GM18951 (cell line): Measurements from ENCODE around the gene ZNF221.
A peak's percentile ranks its signal among the peaks of the same experiment; 100 is the strongest.
"Not testable (repeated sequence)": the region's sequence is repeated elsewhere in the genome, so short reads cannot be mapped to it uniquely, and the experiment has no call there.

Experiments used
- POLR2A ChIP-seq: IDR thresholded peaks from 4 replicates; pipeline ENCODE4 v1.6.1; 2011; ENCODE audit warnings: mild to moderate bottlenecking; ENCODE audit not compliant: insufficient read length, insufficient read depth; ENCODE audit errors: extremely low read depth
- in situ Hi-C: fragments of 300-500 bp; cut with MboI; formaldehyde crosslinking; loops from one replicate; pipeline ENCODE4 v1.12.0; 2022; ENCODE audit warnings: low sequenced_read_pairs, mixed read lengths, inconsistent platforms; ENCODE audit not compliant: unreplicated experiment

The ZNF221 gene

DNA sequence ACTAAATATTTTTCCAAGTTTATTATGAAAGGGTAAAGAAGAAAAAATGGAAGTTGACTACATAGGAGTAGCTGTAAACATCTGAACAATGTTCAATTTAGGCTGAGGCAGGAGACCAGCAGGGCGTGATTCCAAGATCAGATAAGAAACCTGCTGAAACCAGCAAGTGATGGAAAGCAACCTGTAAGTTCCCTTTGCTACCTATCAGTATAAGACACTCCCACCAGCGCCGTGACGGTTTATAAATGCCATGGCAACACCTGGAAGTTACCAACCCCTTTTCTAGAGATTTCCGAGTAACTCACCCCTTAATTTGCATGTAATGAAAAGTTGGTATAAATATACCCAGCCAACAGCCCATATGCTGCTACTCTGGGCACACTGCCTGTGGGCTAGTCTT lies 14.8 kb upstream of the ZNF221 start:
- TF ChIP-seq POLR2A: no peak
- in situ Hi-C loops: no loop called here

DNA sequence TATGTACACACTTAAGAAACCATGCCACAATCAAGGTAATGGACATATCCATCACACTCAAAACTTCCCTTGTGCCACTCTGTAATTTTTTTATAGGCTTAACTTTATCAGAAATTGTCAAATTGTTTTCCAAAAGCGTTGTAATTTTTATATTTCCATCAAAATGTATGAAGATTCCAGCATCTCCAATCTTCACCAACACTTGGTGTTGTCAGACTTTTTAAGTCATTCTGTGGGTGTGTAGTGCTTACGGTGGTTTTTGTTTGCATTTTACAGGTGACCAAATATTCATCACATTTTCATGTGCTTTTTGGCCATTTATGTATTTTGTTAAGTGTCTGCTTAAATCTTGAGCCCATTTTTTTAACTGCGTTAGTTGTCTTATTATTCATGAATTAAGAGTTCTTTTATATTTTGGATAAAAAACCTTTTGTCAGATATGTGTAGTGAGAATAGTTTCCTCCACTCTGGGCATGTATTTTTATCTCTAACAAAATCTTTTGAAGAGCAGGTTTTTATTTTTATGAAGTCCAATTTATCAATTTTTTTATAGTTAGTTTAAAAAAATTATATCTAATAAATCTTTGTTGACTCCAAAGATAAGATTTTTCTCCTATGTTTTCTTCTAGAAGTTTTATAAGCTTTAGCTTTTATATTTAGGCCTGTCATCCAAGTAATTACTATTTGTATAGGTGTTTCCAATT lies 11.3 kb upstream of the ZNF221 start:
- in situ Hi-C loops: no loop called here
- no peak for TF ChIP-seq POLR2A

DNA sequence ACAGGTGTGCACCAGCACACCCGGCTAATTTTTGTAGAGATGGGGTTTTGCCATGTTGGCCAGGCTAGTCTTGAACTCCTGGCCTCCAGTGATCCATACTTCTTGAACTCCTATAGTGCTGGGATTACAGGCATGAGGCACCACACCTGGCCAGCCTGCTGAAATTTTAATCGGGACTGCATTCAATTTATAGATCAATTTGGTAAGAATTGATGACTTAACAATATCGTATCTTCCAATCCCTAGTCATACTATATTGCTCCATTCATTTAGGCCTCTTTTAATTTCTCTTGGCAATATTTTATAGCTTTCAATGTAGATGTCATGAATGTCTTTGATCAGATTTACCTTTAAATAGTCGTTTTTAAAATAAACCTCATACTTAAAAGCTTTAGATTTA lies 10.3 kb upstream of the ZNF221 start:
- no peak for TF ChIP-seq POLR2A
- in situ Hi-C loops: no loop called here

DNA sequence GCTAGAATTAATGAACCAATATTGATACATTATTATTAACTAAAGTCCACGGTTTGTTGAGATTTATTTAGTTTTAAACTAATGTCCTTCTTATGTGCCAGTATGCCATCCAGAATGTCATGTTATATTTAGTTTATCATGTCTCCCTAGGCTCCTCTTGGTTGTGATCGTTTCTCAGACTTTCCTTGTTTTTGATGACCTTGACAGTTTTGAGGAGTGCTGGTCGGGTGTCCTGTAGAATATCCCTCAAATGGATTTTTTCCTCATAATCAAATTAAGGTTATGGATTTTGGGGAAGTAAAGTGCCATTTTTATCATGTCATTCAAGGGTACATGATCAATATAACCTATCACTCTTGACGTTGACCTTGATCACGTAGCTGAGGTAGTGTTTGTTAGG lies 9.8 kb upstream of the ZNF221 start:
- in situ Hi-C loops: no loop called here

DNA sequence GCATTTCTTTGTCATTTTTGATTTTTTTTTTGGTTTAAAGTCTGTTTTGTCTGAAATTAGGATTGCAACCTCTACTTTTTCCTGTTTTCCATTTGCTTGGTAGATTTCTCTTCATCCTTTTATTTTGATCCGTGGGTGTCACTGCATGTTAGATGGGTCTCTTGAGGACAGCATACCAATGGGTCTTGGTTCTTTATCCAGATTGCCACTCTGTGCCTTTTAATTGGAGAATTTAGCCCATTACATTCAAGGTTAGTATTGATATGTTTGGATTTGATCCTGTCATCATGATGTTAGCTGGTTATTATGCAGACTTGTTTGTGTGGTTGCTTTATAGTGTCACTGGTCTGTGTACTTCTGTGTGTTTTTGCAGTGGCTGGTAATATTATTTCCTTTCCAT lies 3.6 kb upstream of the ZNF221 start:
- in situ Hi-C loops: not testable (repeated sequence)

More for the DNA sequence above, 9.8 kb upstream of the ZNF221 start:
- TF ChIP-seq POLR2A: no peak

DNA sequence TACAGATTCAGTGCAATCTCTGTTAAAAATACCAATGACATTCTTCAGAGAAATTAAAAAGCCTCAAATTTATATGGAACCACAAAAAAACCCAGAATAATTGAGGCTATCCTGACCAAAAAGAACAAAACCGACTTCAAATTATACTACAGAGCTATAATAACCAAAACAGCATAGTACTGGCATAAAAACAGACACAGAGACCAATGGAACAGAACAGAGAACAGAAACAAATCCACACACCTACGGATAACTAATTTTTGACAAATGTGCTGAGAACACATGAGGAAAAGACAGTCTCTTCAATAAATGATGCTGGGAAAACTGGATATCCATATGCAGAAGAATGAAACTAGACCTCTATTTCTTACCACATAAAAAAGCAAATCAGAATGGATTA lies 1.2 kb upstream of the ZNF221 start:
- in situ Hi-C loops: not testable (repeated sequence)

DNA sequence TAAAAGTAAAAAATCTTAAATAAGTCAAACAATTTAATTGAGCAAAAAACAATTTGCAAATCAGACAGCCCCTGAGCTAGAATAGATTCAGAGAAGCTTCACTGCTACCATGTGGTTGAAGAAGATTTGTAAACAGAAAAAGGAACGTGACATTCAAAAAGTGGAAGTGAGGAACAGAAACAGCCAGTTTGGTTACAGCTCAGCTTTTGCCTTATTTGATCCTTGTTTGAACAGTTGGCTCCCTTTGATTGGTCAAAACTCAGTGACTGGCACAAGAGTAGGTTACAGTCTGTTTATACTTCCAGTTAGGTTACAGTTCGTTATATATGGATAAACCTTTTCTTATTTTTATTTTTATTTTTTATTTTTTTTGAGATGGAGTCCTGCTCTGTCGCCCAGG lies 5.8 kb downstream of the ZNF221 start:
- TF ChIP-seq POLR2A: no peak

DNA sequence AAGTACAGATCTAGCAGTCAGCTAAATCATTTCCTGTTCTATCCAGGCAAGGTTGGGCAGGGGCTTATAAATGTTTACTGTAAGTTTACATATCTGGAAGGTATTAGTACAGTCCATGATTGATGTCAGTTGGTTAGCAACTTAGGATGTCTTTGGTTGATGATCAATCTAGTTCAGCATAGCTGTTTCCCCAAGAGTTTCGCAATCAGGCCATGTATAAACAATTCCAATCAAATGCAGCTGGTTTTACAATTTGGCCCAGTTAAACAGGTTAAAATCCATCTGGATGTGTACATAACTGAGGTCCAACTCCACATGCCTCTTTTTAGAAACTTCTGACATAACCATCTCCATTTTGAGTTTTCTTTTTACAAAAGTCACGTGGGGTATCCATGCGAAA lies 6.9 kb downstream of the ZNF221 start:
- TF ChIP-seq POLR2A: no peak
- in situ Hi-C loops: no loop called here

More for the DNA sequence above, 5.8 kb downstream of the ZNF221 start:
- in situ Hi-C loops: no loop called here

DNA sequence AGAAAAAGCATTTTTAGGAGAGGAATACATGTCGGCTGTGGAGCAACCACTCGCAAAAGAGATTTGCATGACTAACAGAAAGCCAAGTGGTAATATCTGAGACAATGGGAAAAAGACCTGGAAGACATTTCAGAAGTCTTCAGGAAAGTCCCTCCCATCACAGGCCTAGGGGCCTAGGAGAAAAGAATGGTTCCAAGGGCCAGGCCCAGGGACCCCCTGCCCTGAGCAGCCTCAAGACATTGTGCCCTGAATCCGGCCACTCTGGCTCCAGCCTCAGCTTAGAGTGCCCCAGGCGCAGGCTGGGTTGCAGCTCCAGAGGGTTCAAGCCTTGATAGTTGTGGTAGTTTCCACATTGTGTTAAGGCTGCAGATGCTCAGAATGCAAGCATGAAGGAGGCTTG lies 9.4 kb downstream of the ZNF221 start:
- in situ Hi-C loops: no loop called here
- no peak for TF ChIP-seq POLR2A

DNA sequence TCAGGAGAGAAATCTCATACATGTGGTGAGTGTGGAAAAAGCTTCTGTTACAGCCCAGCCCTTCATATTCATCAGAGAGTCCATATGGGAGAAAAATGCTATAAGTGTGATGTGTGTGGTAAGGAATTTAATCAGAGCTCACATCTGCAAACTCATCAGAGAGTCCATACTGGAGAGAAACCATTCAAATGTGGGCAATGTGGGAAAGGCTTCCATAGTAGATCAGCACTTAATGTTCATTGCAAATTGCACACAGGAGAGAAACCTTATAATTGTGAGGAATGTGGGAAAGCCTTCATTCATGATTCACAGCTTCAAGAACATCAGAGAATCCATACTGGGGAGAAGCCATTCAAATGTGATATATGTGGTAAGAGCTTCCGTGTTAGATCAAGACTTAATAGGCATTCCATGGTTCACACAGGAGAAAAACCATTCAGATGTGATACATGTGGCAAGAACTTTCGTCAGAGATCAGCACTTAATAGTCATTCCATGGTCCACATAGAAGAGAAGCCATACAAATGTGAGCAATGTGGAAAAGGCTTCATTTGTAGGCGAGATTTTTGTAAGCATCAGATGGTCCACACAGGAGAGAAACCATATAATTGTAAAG lies 15.2 kb downstream of the ZNF221 start:
- no peak for TF ChIP-seq POLR2A
- in situ Hi-C loops: no loop called here

DNA sequence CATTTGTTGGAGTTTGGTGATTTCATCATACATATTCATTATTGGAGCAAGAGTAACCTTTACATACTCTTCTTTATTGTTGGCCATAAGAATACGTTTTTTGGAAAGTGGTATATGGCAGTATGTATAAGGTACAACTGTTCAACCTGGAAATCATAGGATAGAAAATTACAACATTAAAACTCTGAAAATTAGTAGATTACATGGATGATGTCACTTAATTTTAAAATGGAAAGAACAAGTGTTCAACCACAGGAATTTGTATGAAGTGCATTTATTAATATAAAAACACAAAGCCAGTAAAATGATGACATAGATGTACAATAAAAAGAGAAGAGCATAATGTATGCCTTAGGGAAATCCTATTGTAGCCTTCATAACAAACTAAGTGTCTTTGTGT lies 25.7 kb downstream of the ZNF221 start:
- in situ Hi-C loops: no loop called here

DNA sequence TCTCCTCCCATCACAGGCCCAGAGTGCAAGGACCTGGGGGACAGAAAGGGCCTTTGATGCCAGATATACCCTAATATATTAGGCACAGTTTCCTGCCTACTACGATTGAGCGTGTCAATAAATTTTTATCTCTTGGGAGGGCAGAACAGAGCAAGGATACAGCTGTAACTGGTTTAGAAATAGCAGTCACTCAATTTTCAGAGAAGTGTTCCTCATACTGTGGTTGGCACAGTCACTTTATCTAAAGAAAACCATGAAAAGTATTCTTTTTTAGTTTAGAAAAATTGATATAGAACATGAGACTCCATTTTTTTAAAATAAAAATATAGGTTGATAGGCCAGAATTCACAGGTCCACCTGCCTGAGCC lies 32.5 kb downstream of the ZNF221 start:
- in situ Hi-C loops: no loop called here
- no peak for TF ChIP-seq POLR2A

More for the DNA sequence above, 25.7 kb downstream of the ZNF221 start:
- no peak for TF ChIP-seq POLR2A

DNA sequence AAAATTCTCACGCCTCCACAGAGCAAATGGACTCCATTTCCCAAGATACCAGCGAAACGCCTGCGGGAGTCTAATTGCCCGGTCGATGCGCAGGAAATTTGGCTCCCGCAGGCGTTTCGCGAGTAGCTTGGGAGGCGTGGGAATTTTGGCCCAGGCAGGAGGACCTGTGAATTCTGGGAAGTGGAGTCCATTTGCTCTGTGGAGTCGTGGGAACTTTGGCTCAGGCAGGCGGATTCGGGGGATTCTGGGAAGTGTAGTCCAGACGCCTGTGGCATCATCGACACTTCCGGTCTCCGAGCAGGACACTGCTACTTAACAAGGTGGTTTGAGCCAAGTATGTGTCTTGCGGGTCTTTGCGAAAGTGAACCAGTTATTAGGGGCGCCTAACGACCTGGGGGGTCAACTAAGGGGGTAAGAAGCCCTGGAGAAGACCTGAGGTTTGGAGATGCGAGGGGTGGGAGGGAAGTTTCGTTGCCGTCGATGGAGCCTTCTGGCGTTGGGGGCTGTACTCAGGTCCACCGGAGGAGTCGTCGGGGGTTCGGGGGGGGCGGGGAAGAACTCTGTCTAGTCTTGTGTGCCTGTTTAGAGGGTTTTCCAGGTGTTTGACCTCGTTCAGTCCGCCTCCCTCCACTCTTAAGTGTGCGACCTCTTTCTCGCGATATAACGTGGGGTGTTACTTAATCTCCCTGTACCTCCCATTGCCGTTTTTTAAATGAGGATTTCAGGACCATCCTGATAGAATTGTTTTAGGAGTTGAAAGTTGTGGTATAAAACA lies 33.1 kb downstream of the ZNF221 start, which contains the start of gene ZNF155:
Gene ZNF155, plus strand, starts transcription at position 277 of the 775 bp plus-strand sequence. CDS start 4,356 bp downstream, outside the sequence.
- peak; percentile 57 for TF ChIP-seq POLR2A
- in situ Hi-C loops: no loop called here

DNA sequence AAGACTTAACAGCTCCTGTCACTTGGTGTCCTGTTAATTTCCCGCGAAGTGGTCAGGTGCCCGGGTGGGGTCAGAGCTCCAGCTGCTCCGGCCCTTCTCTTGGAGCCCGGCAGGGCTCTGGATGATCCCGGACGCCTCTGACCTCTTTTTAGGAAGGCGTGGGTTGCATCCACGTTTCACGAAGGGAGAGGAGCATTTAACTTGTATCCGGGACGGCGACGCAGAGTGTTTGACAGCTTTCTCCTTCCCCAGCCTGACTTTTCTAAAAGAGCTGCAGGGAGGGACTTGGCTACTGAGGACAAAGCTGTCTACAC lies 33.6 kb downstream of the ZNF221 start:
- TF ChIP-seq POLR2A: no peak
- in situ Hi-C loops: no loop called here
